GM21381 (cell line): ENCODE measurements around the gene NCAPD2.
"Not testable (repeated sequence)": the region's sequence is repeated elsewhere in the genome, so short reads cannot be mapped to it uniquely, and the experiment has no call there.

Experiments used
- ATAC-seq: cut with Tn5 transposase; IDR thresholded peaks from one replicate; pipeline ENCODE4 v1.9.1; 2021; ENCODE audit warnings: mild to moderate bottlenecking, moderate library complexity; ENCODE audit not compliant: unreplicated experiment

NCAPD2 gene

GRCh38 chr12:6464531-6464930, 29.4 kb upstream of the NCAPD2 start:
- no peak for ATAC-seq

DNA sequence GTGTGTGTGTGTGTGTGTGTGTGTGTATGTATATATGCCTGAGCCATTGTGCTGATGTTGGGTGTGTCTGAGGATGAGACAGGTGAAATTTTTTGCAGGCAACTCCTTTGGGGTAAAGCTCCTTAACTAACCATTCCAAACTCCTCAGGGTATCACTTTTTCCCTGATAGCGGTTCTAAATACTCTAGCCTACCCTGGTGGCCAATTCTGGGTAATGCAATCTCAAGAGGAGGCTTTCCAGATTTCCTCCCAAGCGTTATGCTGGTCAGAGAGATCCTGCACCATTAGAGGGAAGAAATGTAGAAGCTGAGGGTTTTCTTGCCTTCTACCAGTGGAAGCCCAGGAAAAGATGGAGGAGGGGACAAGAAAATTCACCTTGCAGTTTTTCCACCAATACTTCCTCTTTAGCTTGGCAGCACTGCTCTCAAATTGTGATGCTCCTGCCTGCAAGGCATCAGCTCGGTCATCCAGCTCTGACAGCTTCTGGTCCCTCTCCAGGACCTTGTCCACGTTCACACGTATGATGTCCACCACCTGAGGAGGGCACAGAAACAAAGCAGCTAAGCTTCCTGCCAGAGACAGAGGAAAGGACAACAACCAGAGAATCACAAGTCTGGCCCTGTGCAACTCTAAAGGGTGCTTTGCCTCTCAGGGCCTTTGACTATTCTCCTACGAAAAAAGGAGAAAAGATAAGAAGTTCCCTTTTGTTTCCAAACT, 28.3 kb upstream of the NCAPD2 start:
- no peak for ATAC-seq

- no peak for ATAC-seq
These were observed 27.7 kb upstream of the NCAPD2 start for GRCh38 chr12:6466184-6466573.

DNA sequence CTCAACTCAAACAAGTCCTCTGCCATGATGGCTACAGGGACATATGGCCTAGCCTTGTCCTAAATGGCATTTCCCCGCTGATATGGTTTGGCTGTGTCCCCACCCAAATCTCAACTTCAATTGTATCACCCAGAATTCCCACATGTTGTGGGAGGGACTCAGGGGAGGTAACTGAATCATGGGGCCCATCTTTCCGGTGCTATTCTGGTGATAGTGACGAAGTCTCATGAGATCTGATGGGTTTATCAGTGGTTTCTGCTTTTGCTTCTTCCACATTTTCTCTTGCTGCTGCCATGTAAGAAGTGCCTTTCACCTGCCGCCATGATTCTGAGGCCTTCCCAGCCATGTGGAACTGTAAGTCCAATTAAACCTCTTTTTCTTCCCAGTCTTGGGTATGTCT, 27.2 kb upstream of the NCAPD2 start:
- ATAC-seq, result not testable (repeated sequence)

- ATAC-seq, result not testable (repeated sequence)
These were observed 26.2 kb upstream of the NCAPD2 start for GRCh38 chr12:6467571-6468282.

DNA sequence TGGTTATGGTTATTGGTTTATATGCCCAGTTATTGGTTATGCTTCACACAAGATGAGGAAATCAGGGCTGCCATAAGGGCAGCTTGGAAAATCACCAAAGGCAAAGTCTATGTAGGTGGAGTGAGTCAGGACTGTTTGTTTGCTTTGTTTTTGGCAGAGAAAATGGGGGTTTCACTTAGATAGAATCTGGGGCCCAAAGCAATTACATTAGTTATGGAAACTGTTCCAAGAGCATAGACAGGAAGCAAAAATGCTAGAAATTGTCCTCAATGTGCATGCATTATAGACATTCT, 25.7 kb upstream of the NCAPD2 start:
- ATAC-seq, result no peak

GRCh38 chr12:6469092-6469491, 24.8 kb upstream of the NCAPD2 start:
- no peak for ATAC-seq

- ATAC-seq, result no peak
These were observed 24.1 kb upstream of the NCAPD2 start for GRCh38 chr12:6469609-6470374.

- ATAC-seq, result peak; percentile 86
These were observed 23.3 kb upstream of the NCAPD2 start, which contains the start of gene VAMP1 for GRCh38 chr12:6470375-6471163. Gene VAMP1, minus strand, starts transcription at chr12:6470677. Its CDS starts 146 bp downstream, at chr12:6470531.

DNA sequence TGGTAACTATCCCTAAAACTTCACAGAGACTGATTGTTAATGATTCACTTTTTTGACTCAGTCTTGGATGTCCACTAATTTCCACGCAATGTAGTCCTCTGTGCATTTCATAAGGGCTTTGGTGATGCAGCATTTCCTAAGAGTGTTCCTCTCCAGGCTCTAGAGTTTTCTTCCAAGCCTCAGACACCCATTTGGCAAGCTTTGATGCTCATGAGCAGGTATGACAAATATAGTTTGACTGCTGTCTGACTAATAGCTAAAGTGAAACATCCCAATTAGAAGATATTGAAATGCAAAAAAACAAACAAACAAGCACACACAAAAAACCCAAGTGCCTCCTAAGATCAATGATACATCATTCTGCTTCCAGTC, 21.9 kb upstream of the NCAPD2 start:
- ATAC-seq, result no peak

DNA sequence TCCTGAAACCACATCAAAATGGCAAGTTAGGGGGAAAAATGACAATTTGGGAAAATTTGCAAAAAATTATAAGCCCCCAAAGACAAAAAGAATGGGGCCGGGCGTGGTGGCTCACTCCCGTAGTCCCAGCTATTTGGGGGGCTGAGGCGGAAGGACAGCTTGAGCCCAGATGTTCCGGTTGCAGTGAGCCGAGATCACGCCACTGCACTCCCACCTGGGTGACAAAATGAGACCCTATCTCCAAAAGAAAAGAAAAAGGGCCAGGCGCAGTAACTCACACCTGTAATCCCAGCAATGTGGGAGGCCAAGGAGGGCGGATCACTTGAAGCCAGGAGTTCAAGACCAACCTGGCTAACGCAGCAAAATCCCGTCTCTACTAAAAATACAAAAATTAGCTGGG, 21.4 kb upstream of the NCAPD2 start:
- no peak for ATAC-seq

DNA sequence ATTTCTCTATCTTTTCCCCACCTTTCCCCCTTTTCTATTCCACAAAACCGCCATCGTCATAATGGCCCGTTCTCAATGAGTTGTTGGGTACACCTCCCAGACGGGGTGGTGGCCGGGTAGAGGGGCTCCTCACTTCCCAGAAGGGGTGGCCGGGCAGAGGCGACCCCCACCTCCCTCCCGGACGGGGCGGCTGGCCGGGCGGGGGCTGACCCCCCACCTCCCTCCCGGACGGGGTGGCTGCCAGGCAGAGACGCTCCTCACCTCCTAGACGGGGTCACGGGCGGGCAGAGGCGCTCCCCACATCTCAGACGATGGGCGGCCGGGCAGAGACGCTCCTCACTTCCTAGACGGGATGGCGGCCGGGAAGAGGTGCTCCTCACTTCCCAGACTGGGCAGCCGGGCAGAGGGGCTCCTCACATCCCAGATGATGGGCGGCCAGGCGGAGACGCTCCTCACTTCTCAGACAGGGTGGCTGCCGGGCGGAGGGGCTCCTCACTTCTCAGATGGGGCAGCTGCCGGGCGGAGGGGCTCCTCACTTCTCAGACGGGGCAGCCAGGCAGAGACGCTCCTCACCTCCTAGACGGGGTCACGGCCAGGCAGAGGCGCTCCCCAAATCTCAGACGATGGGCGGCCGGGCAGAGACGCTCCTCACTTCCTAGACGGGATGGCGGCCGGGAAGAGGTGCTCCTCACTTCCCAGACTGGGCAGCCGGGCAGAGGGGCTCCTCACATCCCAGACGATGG, 18.5 kb upstream of the NCAPD2 start:
- ATAC-seq, result not testable (repeated sequence)

DNA sequence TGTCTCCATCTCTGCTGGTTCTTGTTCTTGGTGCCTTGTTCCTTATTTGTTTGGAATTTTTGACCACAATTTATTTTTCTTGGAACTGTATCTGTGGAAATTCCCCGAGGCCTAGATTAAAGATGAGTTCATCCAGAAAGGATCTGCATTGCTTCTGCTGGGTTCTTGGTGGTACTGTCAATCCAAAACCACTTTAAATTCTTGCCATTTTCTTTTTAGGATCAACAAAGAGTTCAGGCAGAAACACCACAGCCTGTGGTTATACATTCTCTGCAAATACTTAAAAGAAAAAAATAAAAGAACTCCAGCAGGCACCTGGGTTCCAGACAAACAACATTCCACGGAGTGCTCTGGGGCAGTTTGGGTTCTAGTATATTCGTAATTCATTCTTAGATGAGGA, 17.4 kb upstream of the NCAPD2 start:
- no peak for ATAC-seq

DNA sequence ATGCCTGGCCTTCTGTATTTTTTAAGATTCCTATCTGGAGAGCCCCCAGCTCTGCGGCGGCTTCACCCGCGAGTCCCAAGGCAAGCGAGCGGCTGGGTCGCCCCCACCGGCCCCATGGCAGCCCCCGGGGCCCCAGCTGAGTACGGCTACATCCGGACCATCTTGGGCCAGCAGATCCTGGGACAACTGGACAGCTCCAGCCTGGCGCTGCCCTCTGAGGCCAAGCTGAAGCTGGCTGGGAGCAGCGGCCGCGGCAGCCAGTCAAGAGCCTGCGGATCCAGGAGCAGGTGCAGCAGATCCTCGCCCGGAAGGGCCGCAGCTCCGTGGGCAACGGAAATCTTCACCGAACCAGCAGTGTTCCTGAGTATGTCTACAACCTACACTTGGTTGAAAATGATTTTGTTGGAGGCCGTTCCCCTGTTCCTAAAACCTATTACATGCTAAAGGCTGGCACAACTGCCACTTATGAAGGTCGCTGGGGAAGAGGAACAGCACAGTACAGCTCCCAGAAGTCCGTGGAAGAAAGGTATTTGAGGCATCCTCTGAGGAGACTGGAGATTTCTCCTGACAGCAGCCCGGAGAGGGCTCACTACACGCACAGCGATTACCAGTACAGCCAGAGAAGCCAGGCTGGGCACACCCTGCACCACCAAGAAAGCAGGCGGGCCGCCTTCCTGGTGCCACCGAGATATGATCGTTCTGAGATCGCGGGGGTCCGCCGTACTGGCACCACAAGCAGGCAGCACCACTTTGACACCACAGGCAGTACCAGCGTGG, 16.1 kb upstream of the NCAPD2 start:
- ATAC-seq, result not testable (repeated sequence)

GRCh38 chr12:6478416-6478815, 15.5 kb upstream of the NCAPD2 start:
- ATAC-seq, result no peak

DNA sequence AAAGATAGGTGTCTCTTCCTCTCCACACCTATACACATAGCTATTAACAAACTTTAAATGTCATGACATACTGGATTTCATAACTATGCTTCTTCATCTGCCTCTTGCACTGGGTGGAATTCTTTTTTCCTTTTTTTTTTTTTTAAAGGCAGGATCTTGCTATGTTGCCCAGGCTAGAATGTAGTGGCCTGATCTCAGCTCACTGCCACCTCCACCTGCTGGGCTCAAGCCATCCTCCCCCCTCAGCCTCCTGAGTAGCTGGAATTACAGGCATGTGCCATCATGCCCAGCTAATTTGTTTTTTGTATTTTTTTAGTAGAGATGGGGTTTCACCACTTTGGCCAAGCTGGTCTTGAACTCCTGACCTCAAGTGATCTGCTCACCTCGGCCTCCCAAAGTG, 5.7 kb upstream of the NCAPD2 start:
- ATAC-seq, result no peak

DNA sequence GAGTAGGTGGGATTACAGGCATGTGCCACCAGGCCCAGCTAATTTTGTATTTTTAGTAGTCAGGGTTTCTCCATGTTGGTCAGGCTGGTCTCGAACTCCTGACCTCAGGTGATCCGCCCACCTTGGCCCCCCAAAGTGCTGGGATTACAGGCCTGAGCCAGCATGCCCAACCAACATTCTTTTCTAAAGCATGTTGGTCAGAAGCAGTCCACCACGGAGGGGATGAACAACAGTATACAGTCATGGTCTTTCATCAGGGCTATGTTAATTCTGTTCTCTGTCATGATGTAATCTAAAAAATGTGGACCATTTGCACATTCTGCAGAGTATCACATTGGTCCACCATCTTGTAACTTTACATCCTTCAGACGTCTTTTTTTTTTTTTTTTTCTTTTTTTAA, 4.5 kb upstream of the NCAPD2 start:
- no peak for ATAC-seq

DNA sequence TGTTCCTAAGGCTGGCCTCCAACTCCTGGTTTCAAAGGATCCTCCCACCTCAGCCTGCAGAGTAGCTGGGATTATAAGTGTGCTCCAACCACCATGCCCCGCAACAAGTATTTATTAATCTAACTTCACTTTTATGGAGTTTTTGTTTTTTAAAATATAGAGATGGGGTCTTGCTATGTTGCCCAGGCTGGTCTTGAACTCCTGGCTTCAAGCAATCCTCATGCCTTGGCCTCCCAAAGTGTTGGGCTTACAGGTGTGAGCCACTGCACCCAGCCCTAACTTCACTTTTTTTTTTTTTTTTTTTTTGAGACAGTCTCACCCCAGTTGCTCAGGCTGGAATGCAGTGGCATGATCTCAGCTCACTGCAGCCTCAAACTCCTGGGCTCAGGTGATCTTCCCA, 3.2 kb upstream of the NCAPD2 start:
- ATAC-seq, result not testable (repeated sequence)

GRCh38 chr12:6492838-6493496, 935 bp upstream of the NCAPD2 start, which contains the start of gene MRPL51:
Gene MRPL51, minus strand, starts transcription at chr12:6493262. Its CDS starts 126 bp downstream, at chr12:6493136.
- ATAC-seq, result peak; percentile 77
